ENCODE results near the gene COQ3. TPM values are rescaled to one million over a fixed set of nuclear protein-coding genes. Genes with fewer than 3 reads are reported as not detected.

Gene COQ3
- total RNA-seq, 2 experiments from 2014 or later, result 8.3 to 10.9 TPM

GRCh38 chr6:99426451-99426757 lies 32.4 kb upstream of the COQ3 start:
- BruUV-seq (replicated peaks), result no TSS peak
- Histone ChIP-seq H3K9me3 (ENCODE audit: low read length) (no peaks in the 10 kb centered on the region), H3K27ac (ENCODE audit: low read depth, low read length, poor library complexity, severe bottlenecking) (peak overlapping the region; percentile 91), H4K20me1 (ENCODE audit: insufficient read depth, low read length) (peaks cover 26% of the 10 kb centered on the region), H2AFZ (ENCODE audit: low read length) (peak overlapping the region; percentile 96; the same call in 1 of the 2 replicates), H3K4me2 (ENCODE audit: low read length) (peak overlapping the region; percentile 98), H3K9me2 (ENCODE audit: insufficient read depth, low read length) (no peaks in the 10 kb centered on the region), H3K36me3 (ENCODE audit: insufficient read depth, low read length) (peaks cover 47% of the 10 kb centered on the region), H3K79me2 (ENCODE audit: insufficient read depth, low read depth, low read length) (peaks cover 58% of the 10 kb centered on the region), H3K4me3 (ENCODE audit: low read depth, low read length, poor library complexity, severe bottlenecking) (peak overlapping the region; percentile 80), H3K4me1 (ENCODE audit: insufficient read depth, low read length, poor library complexity, severe bottlenecking) (peaks cover 36% of the 10 kb centered on the region)
- DNase-seq (ENCODE audit: low spot score), result no peak
- no peak for TF ChIP-seq CTCF (conservative IDR thresholded peaks at IDR 0.05; ENCODE audit: low read length)
- TF ChIP-seq EZH2phosphoT487 (IDR thresholded peaks at IDR 0.05; ENCODE audit: borderline replicate concordance, low read depth, low read length), result no peak
- ChIA-PET CTCF (ENCODE audit: unreplicated experiment) (no interaction called here), POLR2A (interaction anchor here (0.6 to 3.2 kb wide), 14 partner anchors 8 to 142 kb away, joined by 3 to 23 read pairs (median 4); partner anchors contain the start of genes CCNC, COQ3 and USP45)
- intact Hi-C loops (cut with micrococcal nuclease; ENCODE audit: unreplicated experiment), result loop anchor here (5.0 kb wide), 1 partner anchor 94 kb away; no protein-coding TSS in a partner anchor

GRCh38 chr6:99425647-99426450 lies 31.9 kb upstream of the COQ3 start:
- Histone ChIP-seq H2AFZ (ENCODE audit: low read length) (peak overlapping the region; percentile 96), H3K36me3 (ENCODE audit: insufficient read depth, low read length) (peaks cover 48% of the 10 kb centered on the region), H3K4me2 (ENCODE audit: low read length) (peak overlapping the region; percentile 98), H4K20me1 (ENCODE audit: insufficient read depth, low read length) (peaks cover 31% of the 10 kb centered on the region), H3K9me3 (ENCODE audit: low read length) (no peaks in the 10 kb centered on the region), H3K4me1 (ENCODE audit: insufficient read depth, low read length, poor library complexity, severe bottlenecking) (peaks cover 42% of the 10 kb centered on the region), H3K4me3 (ENCODE audit: low read depth, low read length, poor library complexity, severe bottlenecking) (peak overlapping the region; percentile 80), H3K27ac (ENCODE audit: low read depth, low read length, poor library complexity, severe bottlenecking) (peak overlapping the region; percentile 91), H3K9me2 (ENCODE audit: insufficient read depth, low read length) (no peaks in the 10 kb centered on the region), H3K79me2 (ENCODE audit: insufficient read depth, low read depth, low read length) (peaks cover 64% of the 10 kb centered on the region)
- TF ChIP-seq CTCF (conservative IDR thresholded peaks at IDR 0.05; ENCODE audit: low read length), result peak; percentile 73
- no peak for TF ChIP-seq EZH2phosphoT487 (IDR thresholded peaks at IDR 0.05; ENCODE audit: borderline replicate concordance, low read depth, low read length)
- peak; percentile 83 for DNase-seq (ENCODE audit: low spot score)
- POLR2A ChIA-PET, result interaction anchor here (0.6 to 3.2 kb wide), 17 partner anchors 9 to 557 kb away, joined by 3 to 23 read pairs (median 4); partner anchors contain the start of genes CCNC, COQ3 and USP45
- intact Hi-C loops (cut with micrococcal nuclease; ENCODE audit: unreplicated experiment), result loop anchor here (1.0 to 5.0 kb wide), 3 partner anchors 94 to 142 kb away; partner anchors contain the start of gene CCNC
- CTCF ChIA-PET (ENCODE audit: unreplicated experiment), result no interaction called here
- TSS peak; percentile 73 for BruUV-seq (replicated peaks)
